Neural progenitor cell (in vitro differentiated cells): Measurements from ENCODE around the gene TOP2B. TPM values are rescaled to one million over a fixed set of nuclear protein-coding genes. Genes with fewer than 3 reads are reported as not detected.

Experiments used
- DNase-seq: peaks from one replicate; pipeline ENCODE4 v3.0.0-alpha.2; 2016; ENCODE audit warnings: low spot score
- H2AFZ ChIP-seq: fragments of 200-600 bp; sonication (generic); replicated peaks from 2 replicates; pipeline ENCODE4 v1.6.1; 2016; ENCODE audit warnings: antibody characterized with exemption
- H3F3A ChIP-seq: fragments of 200-600 bp; sonication (generic); 2 replicates; pipeline ENCODE4 v1.6.1; 2016; ENCODE audit warnings: antibody characterized with exemption, low read depth
- H3K27ac ChIP-seq: fragments of 200-600 bp; sonication (generic); 2 replicates; pipeline ENCODE4 v1.5.1; 2016; ENCODE audit warnings: mild to moderate bottlenecking
- H3K27me3 ChIP-seq: fragments of 200-600 bp; sonication (generic); 2 replicates; pipeline ENCODE4 v1.6.1; 2016; ENCODE audit warnings: mild to moderate bottlenecking, moderate library complexity
- H3K36me3 ChIP-seq: fragments of 200-600 bp; sonication (generic); 2 replicates; pipeline ENCODE4 v1.5.1; 2016
- H3K4me1 ChIP-seq: fragments of 200-600 bp; sonication (generic); 2 replicates; pipeline ENCODE4 v1.6.1; 2016; ENCODE audit warnings: mixed run types
- H3K4me2 ChIP-seq: fragments of 200-600 bp; sonication (generic); 2 replicates; pipeline ENCODE4 v1.6.1; 2016
- H3K4me3 ChIP-seq: fragments of 200-600 bp; sonication (generic); 2 replicates; pipeline ENCODE4 v1.5.1; 2016
- H3K79me2 ChIP-seq: fragments of 200-600 bp; sonication (generic); 2 replicates; pipeline ENCODE4 v1.6.1; 2016; ENCODE audit warnings: low read depth
- H3K9ac ChIP-seq: fragments of 200-600 bp; sonication (generic); 2 replicates; pipeline ENCODE4 v1.6.1; 2016
- H3K9me3 ChIP-seq: fragments of 200-600 bp; sonication (generic); 2 replicates; pipeline ENCODE4 v1.5.1; 2016; ENCODE audit warnings: low read depth
- H4K20me1 ChIP-seq: fragments of 200-600 bp; sonication (generic); 2 replicates; pipeline ENCODE4 v1.6.1; 2016; ENCODE audit warnings: low read depth
- H3K27ac Mint-ChIP-seq: 3 replicates; pipeline ENCODE4 v1.8.0; 2021; ENCODE audit warnings: mixed read lengths
- H3K27me3 Mint-ChIP-seq: 2 replicates; pipeline ENCODE4 v1.8.0; 2022; ENCODE audit warnings: low read depth, mild to moderate bottlenecking, inconsistent platforms, moderate library complexity, mixed read lengths; ENCODE audit not compliant: insufficient read depth
- H3K36me3 Mint-ChIP-seq: 3 replicates; pipeline ENCODE4 v1.8.0; 2021; ENCODE audit warnings: mixed read lengths
- H3K4me1 Mint-ChIP-seq: 3 replicates; pipeline ENCODE4 v1.8.0; 2021; ENCODE audit warnings: mixed read lengths
- H3K4me3 Mint-ChIP-seq: 3 replicates; pipeline ENCODE4 v1.8.0; 2021; ENCODE audit warnings: mild to moderate bottlenecking, moderate library complexity, mixed read lengths
- H3K9me3 Mint-ChIP-seq: 3 replicates; pipeline ENCODE4 v1.8.0; 2020; ENCODE audit warnings: mixed read lengths
- EZH2 ChIP-seq: fragments of 200-600 bp; sonication (generic); IDR thresholded peaks from 2 replicates; pipeline ENCODE4 v1.6.1; 2017; ENCODE audit warnings: antibody characterized with exemption, mild to moderate bottlenecking, moderate library complexity
- EZH2phosphoT487 ChIP-seq: fragments of 200-600 bp; sonication (generic); IDR thresholded peaks from 2 replicates; pipeline ENCODE4 v1.6.1; 2017; ENCODE audit warnings: antibody characterized with exemption
- total RNA-seq: library from RNA; depleted of rRNA; stranded (reverse); fragments of >200 nt; gene quantifications from 2 replicates; pipeline ENCODE4 v1.2.3, GENCODE V29; 2015; ENCODE audit warnings: low replicate concordance
- TF ChIP-seq, protein P1 (sequence below): fragments of 200-600 bp; sonication (generic); IDR thresholded peaks from 2 replicates; pipeline ENCODE4 v1.5.1; 2017; ENCODE audit warnings: antibody characterized with exemption, mild to moderate bottlenecking

The TOP2B gene
- total RNA-seq, 1 donor from 2014 or later = 327 TPM

DNA sequence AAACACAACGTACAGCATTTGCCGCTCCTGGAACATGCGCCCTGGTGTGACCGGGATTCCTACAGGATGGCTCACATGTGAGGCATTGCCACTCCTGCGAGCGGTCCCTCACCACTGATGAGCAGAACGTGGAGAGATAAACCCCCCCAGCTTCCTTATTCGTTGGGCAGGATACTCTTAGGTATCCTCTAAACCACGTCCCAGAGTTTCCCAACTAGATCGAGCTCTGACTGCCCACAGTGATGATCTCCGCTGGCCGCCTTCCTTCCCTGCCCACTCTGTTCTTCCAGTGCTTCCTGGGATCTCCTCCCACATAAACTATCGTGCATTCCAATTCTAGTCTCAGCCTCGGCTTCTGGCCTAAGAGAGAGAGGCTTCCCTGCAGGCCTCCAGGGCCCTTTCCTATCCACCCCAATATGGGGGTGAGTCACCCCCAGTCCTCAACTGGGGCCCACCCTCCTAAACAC, 91.8 kb downstream of the TOP2B start:
- H3K4me1 ChIP-seq = peaks cover 8% of the 10 kb centered on the region
- no peak for DNase-seq
- H3K27me3 ChIP-seq = no peaks in the 10 kb centered on the region
- no peaks in the 10 kb centered on the region for H3F3A ChIP-seq
- no peak overlapping the region for H3K27ac ChIP-seq
- Mint-ChIP-seq H3K4me3 (no peak overlapping the region), H3K9me3 (no peaks in the 10 kb centered on the region), H3K36me3 (no peaks in the 10 kb centered on the region), H3K27ac (no peak overlapping the region), H3K4me1 (peaks cover 28% of the 10 kb centered on the region), H3K27me3 (peaks cover 8% of the 10 kb centered on the region)
- TF ChIP-seq EZH2phosphoT487 = no peak
- TF ChIP-seq, protein P1, sequence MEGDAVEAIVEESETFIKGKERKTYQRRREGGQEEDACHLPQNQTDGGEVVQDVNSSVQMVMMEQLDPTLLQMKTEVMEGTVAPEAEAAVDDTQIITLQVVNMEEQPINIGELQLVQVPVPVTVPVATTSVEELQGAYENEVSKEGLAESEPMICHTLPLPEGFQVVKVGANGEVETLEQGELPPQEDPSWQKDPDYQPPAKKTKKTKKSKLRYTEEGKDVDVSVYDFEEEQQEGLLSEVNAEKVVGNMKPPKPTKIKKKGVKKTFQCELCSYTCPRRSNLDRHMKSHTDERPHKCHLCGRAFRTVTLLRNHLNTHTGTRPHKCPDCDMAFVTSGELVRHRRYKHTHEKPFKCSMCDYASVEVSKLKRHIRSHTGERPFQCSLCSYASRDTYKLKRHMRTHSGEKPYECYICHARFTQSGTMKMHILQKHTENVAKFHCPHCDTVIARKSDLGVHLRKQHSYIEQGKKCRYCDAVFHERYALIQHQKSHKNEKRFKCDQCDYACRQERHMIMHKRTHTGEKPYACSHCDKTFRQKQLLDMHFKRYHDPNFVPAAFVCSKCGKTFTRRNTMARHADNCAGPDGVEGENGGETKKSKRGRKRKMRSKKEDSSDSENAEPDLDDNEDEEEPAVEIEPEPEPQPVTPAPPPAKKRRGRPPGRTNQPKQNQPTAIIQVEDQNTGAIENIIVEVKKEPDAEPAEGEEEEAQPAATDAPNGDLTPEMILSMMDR = no peak
- TF ChIP-seq EZH2 = no peak
- no peaks in the 10 kb centered on the region for H3K36me3 ChIP-seq
- H4K20me1 ChIP-seq = no peaks in the 10 kb centered on the region
- no peak overlapping the region for H3K9ac ChIP-seq
- no peak overlapping the region for H3K4me2 ChIP-seq
- H2AFZ ChIP-seq = no peak overlapping the region
- H3K4me3 ChIP-seq = no peak overlapping the region
- no peaks in the 10 kb centered on the region for H3K9me3 ChIP-seq
- H3K79me2 ChIP-seq = no peaks in the 10 kb centered on the region

DNA sequence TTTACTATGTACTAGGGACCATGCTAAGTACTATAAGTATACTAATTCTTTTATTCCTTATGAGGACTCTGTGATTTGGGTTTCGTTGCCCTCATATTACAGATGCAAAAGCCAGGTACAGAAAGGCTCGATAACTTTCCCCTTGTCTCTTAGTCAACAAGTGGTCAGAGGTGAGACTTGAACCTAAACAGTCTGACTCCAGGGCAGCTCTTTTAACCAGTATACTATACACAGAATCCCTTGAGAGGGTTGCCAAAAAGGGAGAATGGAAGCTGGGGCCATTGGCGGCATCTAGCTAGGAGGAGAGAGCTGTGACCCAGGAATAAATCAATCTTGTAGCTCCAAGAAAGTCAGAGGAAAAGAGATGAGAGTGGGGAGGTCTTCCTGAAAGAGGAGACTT, 92.4 kb downstream of the TOP2B start:
- no peak for DNase-seq
- Mint-ChIP-seq H3K9me3 (no peaks in the 10 kb centered on the region), H3K27me3 (peaks cover 11% of the 10 kb centered on the region), H3K27ac (no peak overlapping the region), H3K4me1 (peaks cover 28% of the 10 kb centered on the region), H3K4me3 (no peak overlapping the region), H3K36me3 (no peaks in the 10 kb centered on the region)
- Histone ChIP-seq H3K79me2 (no peaks in the 10 kb centered on the region), H3K9ac (no peak overlapping the region), H3K4me3 (no peak overlapping the region), H3F3A (no peaks in the 10 kb centered on the region), H3K4me1 (peaks cover 8% of the 10 kb centered on the region), H3K27me3 (no peaks in the 10 kb centered on the region), H2AFZ (no peak overlapping the region), H3K27ac (no peak overlapping the region), H4K20me1 (no peaks in the 10 kb centered on the region), H3K9me3 (no peaks in the 10 kb centered on the region), H3K36me3 (no peaks in the 10 kb centered on the region), H3K4me2 (no peak overlapping the region)
- TF ChIP-seq, protein P1 = no peak

DNA sequence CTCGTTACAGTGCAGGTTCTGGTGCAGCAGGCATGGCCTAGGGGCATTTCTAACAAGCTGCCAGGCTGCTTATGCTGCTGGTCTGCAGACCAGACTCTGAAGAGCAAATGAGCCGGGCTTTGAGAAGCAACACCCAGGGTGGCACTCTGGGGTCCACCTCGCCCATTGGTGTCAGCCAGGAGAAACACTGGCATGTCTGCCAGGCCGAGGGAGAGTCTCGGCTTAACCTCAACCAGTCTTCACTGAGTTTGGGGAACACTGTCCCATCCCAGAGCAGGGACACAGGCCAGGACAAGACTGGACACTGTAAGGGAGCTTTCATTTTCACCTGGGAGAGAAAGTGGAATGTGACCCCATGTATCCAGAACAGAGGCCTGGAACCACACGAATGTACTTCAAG, 93.4 kb downstream of the TOP2B start:
- Histone ChIP-seq H3K27ac (no peak overlapping the region), H3K4me2 (no peak overlapping the region), H3K9me3 (no peaks in the 10 kb centered on the region), H3K4me1 (peaks cover 8% of the 10 kb centered on the region), H3K4me3 (no peak overlapping the region), H3K27me3 (no peaks in the 10 kb centered on the region), H4K20me1 (no peaks in the 10 kb centered on the region), H3F3A (no peaks in the 10 kb centered on the region), H2AFZ (no peak overlapping the region), H3K79me2 (no peaks in the 10 kb centered on the region), H3K36me3 (no peaks in the 10 kb centered on the region), H3K9ac (no peak overlapping the region)
- Mint-ChIP-seq H3K27me3 (peaks cover 11% of the 10 kb centered on the region), H3K27ac (no peak overlapping the region), H3K4me3 (no peak overlapping the region), H3K36me3 (no peaks in the 10 kb centered on the region), H3K9me3 (no peaks in the 10 kb centered on the region), H3K4me1 (peaks cover 28% of the 10 kb centered on the region)
- DNase-seq = no peak
- TF ChIP-seq EZH2 (no peak), EZH2phosphoT487 (no peak)
- TF ChIP-seq, protein P1 = no peak
